Measurements from ENCODE around the gene SLC7A11.

- TF ChIP-seq CTCF (IDR thresholded peaks at IDR 0.05; ENCODE audit: insufficient read depth, low read length), result no peak
- no peak for TF ChIP-seq REST (IDR thresholded peaks at IDR 0.05; ENCODE audit: insufficient replicate concordance, low read depth)
- no peak for TF ChIP-seq POLR2AphosphoS5 (IDR thresholded peaks at IDR 0.05; ENCODE audit: low read depth)
- TF ChIP-seq GABPA (IDR thresholded peaks at IDR 0.05; ENCODE audit: low read depth), result no peak
- TF ChIP-seq SPI1 (IDR thresholded peaks at IDR 0.05; ENCODE audit: borderline replicate concordance, low read depth), result no peak
Measured at GRCh38 chr4:138277133-138277532, 35.0 kb upstream of the SLC7A11 start.

Measured in HL-60 (cell line).